HS-5 (cell line): Measurements from ENCODE around the gene PARD6G.

Experiments used
- DNase-seq: peaks from one replicate; pipeline ENCODE4 v3.0.0-alpha.2; 2012; ENCODE audit warnings: low read depth

Gene PARD6G

DNA sequence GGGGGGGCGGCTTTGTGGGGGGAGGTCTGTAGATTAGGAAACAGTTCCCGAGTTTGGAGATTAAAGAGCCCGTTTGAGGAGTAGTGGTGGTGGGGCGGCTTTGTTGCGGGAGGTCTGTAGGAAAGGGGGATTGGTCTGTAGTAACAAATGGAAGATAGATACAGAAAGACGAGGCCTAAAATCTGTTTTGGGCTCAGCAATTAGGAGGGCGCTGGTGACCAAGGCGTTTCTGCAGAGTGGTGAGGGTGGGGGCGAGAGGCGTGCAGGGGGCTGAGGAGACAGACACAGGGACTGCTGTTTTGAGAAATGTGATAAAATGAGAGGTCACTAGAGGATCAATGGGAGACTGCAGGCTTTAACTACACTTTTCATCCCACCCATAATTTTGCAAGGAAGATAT, 139.9 kb downstream of the PARD6G start:
- no peak for DNase-seq
